22Rv1 (cell line): ENCODE measurements around the gene ENPP6.

Source experiments
- ZFX ChIP-seq: fragments of 450-650 bp; IDR thresholded peaks from 2 replicates; pipeline ENCODE4 v1.6.1; 2017; ENCODE audit warnings: antibody characterized with exemption, borderline replicate concordance
- TF ChIP-seq, protein P1 (sequence below): fragments of 450-650 bp; IDR thresholded peaks from 2 replicates; pipeline ENCODE4 v1.5.1; 2017; ENCODE audit warnings: mild to moderate bottlenecking

DNA sequence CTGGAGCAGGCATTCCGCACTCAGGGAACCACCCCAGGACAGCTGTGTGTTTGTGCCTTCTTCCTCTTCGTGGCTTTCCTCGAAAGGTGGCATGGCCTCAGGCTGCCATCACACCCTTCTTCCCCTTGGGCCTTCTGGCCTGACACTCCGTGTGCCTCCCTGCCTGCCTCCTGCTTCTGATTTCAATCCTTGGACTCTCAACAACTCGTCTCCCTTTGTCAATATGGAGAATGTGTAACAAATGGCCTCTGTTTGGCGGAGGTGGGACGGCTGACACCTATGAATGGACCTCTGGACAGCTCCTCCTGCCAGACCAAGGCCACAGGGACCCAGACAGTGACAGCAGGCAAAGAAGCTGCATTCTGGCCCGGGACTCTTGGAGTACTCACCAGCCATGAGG, 137.0 kb downstream of the ENPP6 start:
- TF ChIP-seq, protein P1, sequence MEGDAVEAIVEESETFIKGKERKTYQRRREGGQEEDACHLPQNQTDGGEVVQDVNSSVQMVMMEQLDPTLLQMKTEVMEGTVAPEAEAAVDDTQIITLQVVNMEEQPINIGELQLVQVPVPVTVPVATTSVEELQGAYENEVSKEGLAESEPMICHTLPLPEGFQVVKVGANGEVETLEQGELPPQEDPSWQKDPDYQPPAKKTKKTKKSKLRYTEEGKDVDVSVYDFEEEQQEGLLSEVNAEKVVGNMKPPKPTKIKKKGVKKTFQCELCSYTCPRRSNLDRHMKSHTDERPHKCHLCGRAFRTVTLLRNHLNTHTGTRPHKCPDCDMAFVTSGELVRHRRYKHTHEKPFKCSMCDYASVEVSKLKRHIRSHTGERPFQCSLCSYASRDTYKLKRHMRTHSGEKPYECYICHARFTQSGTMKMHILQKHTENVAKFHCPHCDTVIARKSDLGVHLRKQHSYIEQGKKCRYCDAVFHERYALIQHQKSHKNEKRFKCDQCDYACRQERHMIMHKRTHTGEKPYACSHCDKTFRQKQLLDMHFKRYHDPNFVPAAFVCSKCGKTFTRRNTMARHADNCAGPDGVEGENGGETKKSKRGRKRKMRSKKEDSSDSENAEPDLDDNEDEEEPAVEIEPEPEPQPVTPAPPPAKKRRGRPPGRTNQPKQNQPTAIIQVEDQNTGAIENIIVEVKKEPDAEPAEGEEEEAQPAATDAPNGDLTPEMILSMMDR: no peak
- TF ChIP-seq ZFX: no peak
